ENCODE data around the gene WFIKKN1. TPM values are rescaled to one million over a fixed set of nuclear protein-coding genes. Genes with fewer than 3 reads are reported as not detected.

WFIKKN1 gene
- total and polyA plus RNA-seq, 2 experiments from 2014 or later = 0.43 to 0.88 TPM

GRCh38 chr16:675884-676564 lies 45.2 kb downstream of the WFIKKN1 start:
- no peaks in the 10 kb centered on the region for H3K9me3 ChIP-seq (ENCODE audit: low read depth)
- peaks cover 4% of the 10 kb centered on the region for H3K79me2 ChIP-seq
- H3K4me3 ChIP-seq = no peak overlapping the region
- no peaks in the 10 kb centered on the region for H3K27me3 ChIP-seq
- no peaks in the 10 kb centered on the region for H3K9me2 ChIP-seq (replicated peaks; ENCODE audit: insufficient read depth)
- H2AFZ ChIP-seq = no peak overlapping the region
- H3K4me1 ChIP-seq (ENCODE audit: insufficient read depth) = peaks cover 22% of the 10 kb centered on the region
- DNase-seq (ENCODE audit: low spot score) = peak; percentile 53
- peak overlapping the region; percentile 94 for H3K4me2 ChIP-seq
- H3K36me3 ChIP-seq (replicated peaks; ENCODE audit: insufficient read depth, low read depth) = no peaks in the 10 kb centered on the region
- 67% methylated on average over 19 of the region's 25 CpGs for WGBS (ENCODE audit: low lambda C conversion rate, missing lambda C conversion rate)
- TF ChIP-seq CTCF (IDR thresholded peaks at IDR 0.05; ENCODE audit: poor library complexity) (no peak), EZH2 (IDR thresholded peaks at IDR 0.05; ENCODE audit: borderline replicate concordance) (no peak), EZH2phosphoT487 (IDR thresholded peaks at IDR 0.05; ENCODE audit: low read depth, severe bottlenecking, unreplicated experiment) (no peak)
- H3K27ac ChIP-seq = no peak overlapping the region
- H4K20me1 ChIP-seq (ENCODE audit: insufficient read depth, poor library complexity, severe bottlenecking) = peaks cover 5% of the 10 kb centered on the region

- Histone ChIP-seq H2AFZ (no peak overlapping the region), H3K4me2 (no peak overlapping the region), H3K4me1 (ENCODE audit: insufficient read depth) (peaks cover 27% of the 10 kb centered on the region), H3K9me3 (ENCODE audit: low read depth) (no peaks in the 10 kb centered on the region), H3K27me3 (no peaks in the 10 kb centered on the region), H3K36me3 (replicated peaks; ENCODE audit: insufficient read depth, low read depth) (no peaks in the 10 kb centered on the region), H3K9me2 (replicated peaks; ENCODE audit: insufficient read depth) (no peaks in the 10 kb centered on the region), H3K4me3 (no peak overlapping the region), H3K79me2 (peaks cover 9% of the 10 kb centered on the region), H4K20me1 (ENCODE audit: insufficient read depth, poor library complexity, severe bottlenecking) (peaks cover 11% of the 10 kb centered on the region), H3K27ac (no peak overlapping the region)
- WGBS (ENCODE audit: low lambda C conversion rate, missing lambda C conversion rate) = 97% methylated on average over 19 of the region's 21 CpGs
- no peak for DNase-seq (ENCODE audit: low spot score)
- TF ChIP-seq EZH2phosphoT487 (IDR thresholded peaks at IDR 0.05; ENCODE audit: low read depth, severe bottlenecking, unreplicated experiment) = no peak
- no peak for TF ChIP-seq EZH2 (IDR thresholded peaks at IDR 0.05; ENCODE audit: borderline replicate concordance)
- TF ChIP-seq CTCF (IDR thresholded peaks at IDR 0.05; ENCODE audit: poor library complexity) = no peak
Measured at GRCh38 chr16:676565-676902, 45.7 kb downstream of the WFIKKN1 start.

GRCh38 chr16:676913-677312 lies 46.1 kb downstream of the WFIKKN1 start:
- Histone ChIP-seq H3K4me3 (no peak overlapping the region), H3K79me2 (peaks cover 13% of the 10 kb centered on the region)

More at GRCh38 chr16:676913-677312, 46.1 kb downstream of the WFIKKN1 start:
- Histone ChIP-seq H3K36me3 (replicated peaks; ENCODE audit: insufficient read depth, low read depth) (no peaks in the 10 kb centered on the region), H2AFZ (no peak overlapping the region), H3K9me3 (ENCODE audit: low read depth) (no peaks in the 10 kb centered on the region), H3K9me2 (replicated peaks; ENCODE audit: insufficient read depth) (no peaks in the 10 kb centered on the region), H3K27me3 (no peaks in the 10 kb centered on the region), H3K27ac (no peak overlapping the region), H4K20me1 (ENCODE audit: insufficient read depth, poor library complexity, severe bottlenecking) (peaks cover 14% of the 10 kb centered on the region), H3K4me2 (no peak overlapping the region), H3K4me1 (ENCODE audit: insufficient read depth) (peaks cover 30% of the 10 kb centered on the region)
- TF ChIP-seq CTCF (IDR thresholded peaks at IDR 0.05; ENCODE audit: poor library complexity) = no peak
- TF ChIP-seq EZH2 (IDR thresholded peaks at IDR 0.05; ENCODE audit: borderline replicate concordance) = no peak
- no peak for TF ChIP-seq EZH2phosphoT487 (IDR thresholded peaks at IDR 0.05; ENCODE audit: low read depth, severe bottlenecking, unreplicated experiment)
- no peak for DNase-seq (ENCODE audit: low spot score)
- WGBS (ENCODE audit: low lambda C conversion rate, missing lambda C conversion rate) = 95% methylated on average over 16 of the region's 23 CpGs
